NCI-H82 treated with DMSO at 0.1 percent for 48 hours (cell line): ENCODE data around the gene NKIRAS2.
A peak's percentile ranks its signal among the peaks of the same experiment; 100 is the strongest.

Experiments used
- DNase-seq: peaks from one replicate; lab custom pipeline; 2025; ENCODE audit not compliant: unreplicated experiment; lab: John Stamatoyannopoulos, UW

The NKIRAS2 gene

GRCh38 chr17:42026857-42027589, 7.1 kb downstream of the NKIRAS2 start:
- DNase-seq, result no peak

GRCh38 chr17:42027590-42027889, 7.7 kb downstream of the NKIRAS2 start:
- DNase-seq, result no peak

- peak; percentile 8 for DNase-seq
Observed at GRCh38 chr17:42027961-42028790, 8.3 kb downstream of the NKIRAS2 start.

- DNase-seq, result no peak
Observed at GRCh38 chr17:42028791-42029127, 8.9 kb downstream of the NKIRAS2 start.

GRCh38 chr17:42031584-42031983, 11.7 kb downstream of the NKIRAS2 start:
- DNase-seq, result no peak

- DNase-seq, result no peak
Observed at GRCh38 chr17:42034059-42034458, 14.2 kb downstream of the NKIRAS2 start.

- DNase-seq, result no peak
Observed at GRCh38 chr17:42038221-42038973, 18.5 kb downstream of the NKIRAS2 start.

GRCh38 chr17:42039794-42040763, 20.2 kb downstream of the NKIRAS2 start:
- DNase-seq, result no peak

- DNase-seq, result no peak
Observed at GRCh38 chr17:42040818-42041217, 20.9 kb downstream of the NKIRAS2 start.

- DNase-seq, result no peak
Observed at GRCh38 chr17:42041619-42042018, 21.7 kb downstream of the NKIRAS2 start.

- DNase-seq, result no peak
Observed at GRCh38 chr17:42042598-42043319, 22.9 kb downstream of the NKIRAS2 start.

GRCh38 chr17:42045719-42046118, 25.8 kb downstream of the NKIRAS2 start:
- DNase-seq, result no peak

GRCh38 chr17:42047343-42047742, 27.5 kb downstream of the NKIRAS2 start:
- DNase-seq, result no peak

- DNase-seq, result no peak
Observed at GRCh38 chr17:42049834-42050392, 30.0 kb downstream of the NKIRAS2 start.

GRCh38 chr17:42050393-42051012, 30.6 kb downstream of the NKIRAS2 start, which contains the start of gene C17orf113:
Gene C17orf113 (minus strand): TSS chr17:42050601. CDS start chr17:42043376, 7,225 bp downstream.
- DNase-seq, result peak; percentile 15

GRCh38 chr17:42051013-42051400, 31.1 kb downstream of the NKIRAS2 start:
- no peak for DNase-seq

GRCh38 chr17:42051645-42052044, 31.8 kb downstream of the NKIRAS2 start:
- no peak for DNase-seq

- DNase-seq, result no peak
Observed at GRCh38 chr17:42052346-42052877, 32.5 kb downstream of the NKIRAS2 start.
